MM.1S (cell line): ENCODE measurements around the gene PARD3.

ENCODE experiments used
- DNase-seq: peaks from one replicate; pipeline ENCODE4 v3.0.0-alpha.2; 2015
- H2AFZ ChIP-seq: fragments of 300-600 bp; sonication (generic); 2 replicates; pipeline ENCODE4 v1.6.0; 2016; ENCODE audit warnings: antibody characterized with exemption, low read length
- H3F3A ChIP-seq: fragments of 300-600 bp; sonication (generic); 2 replicates; pipeline ENCODE4 v1.6.1; 2016; ENCODE audit warnings: mild to moderate bottlenecking, antibody characterized with exemption, low read length, moderate library complexity, mixed read lengths; ENCODE audit not compliant: insufficient read depth
- H3K27ac ChIP-seq: fragments of 300-600 bp; sonication (generic); 2 replicates; pipeline ENCODE4 v1.5.1; 2016; ENCODE audit warnings: mild to moderate bottlenecking, low read length
- H3K27me3 ChIP-seq: fragments of 300-600 bp; sonication (generic); replicated peaks from 2 replicates; pipeline ENCODE4 v1.6.0; 2016; ENCODE audit warnings: low read length; ENCODE audit not compliant: insufficient read depth
- H3K36me3 ChIP-seq: fragments of 300-600 bp; sonication (generic); replicated peaks from 2 replicates; pipeline ENCODE4 v1.6.1; 2016; ENCODE audit warnings: mild to moderate bottlenecking, low read length, mixed read lengths; ENCODE audit not compliant: insufficient read depth
- H3K4me1 ChIP-seq: fragments of 300-600 bp; sonication (generic); 2 replicates; pipeline ENCODE4 v1.6.1; 2016; ENCODE audit warnings: low read length, mixed read lengths
- H3K4me2 ChIP-seq: fragments of 300-600 bp; sonication (generic); 2 replicates; pipeline ENCODE4 v1.6.0; 2016; ENCODE audit warnings: low read depth, low read length
- H3K4me3 ChIP-seq: fragments of 300-600 bp; sonication (generic); 2 replicates; pipeline ENCODE4 v1.5.1; 2016; ENCODE audit warnings: low read length, mixed read lengths
- H3K79me2 ChIP-seq: fragments of 300-600 bp; sonication (generic); 2 replicates; pipeline ENCODE4 v1.6.1; 2016; ENCODE audit warnings: mixed run types, low read length, mixed read lengths
- H3K9ac ChIP-seq: fragments of 300-600 bp; sonication (generic); 2 replicates; pipeline ENCODE4 v1.6.1; 2016; ENCODE audit warnings: low read length, mixed read lengths
- H3K9me2 ChIP-seq: fragments of 300-600 bp; sonication (generic); replicated peaks from 2 replicates; pipeline ENCODE4 v1.6.1; 2016; ENCODE audit warnings: mild to moderate bottlenecking, low read length, mixed read lengths; ENCODE audit not compliant: insufficient read depth
- H3K9me3 ChIP-seq: fragments of 300-600 bp; sonication (generic); replicated peaks from 2 replicates; pipeline ENCODE4 v1.6.1; 2016; ENCODE audit warnings: mild to moderate bottlenecking, low read length, mixed read lengths; ENCODE audit not compliant: insufficient read depth
- H4K20me1 ChIP-seq: fragments of 300-600 bp; sonication (generic); 2 replicates; pipeline ENCODE4 v1.6.1; 2016; ENCODE audit warnings: mild to moderate bottlenecking, low read length, moderate library complexity, mixed read lengths; ENCODE audit not compliant: insufficient read depth
- CTCF ChIP-seq: fragments of 300-600 bp; sonication (generic); IDR thresholded peaks from 2 replicates; pipeline ENCODE4 v1.5.1; 2016; ENCODE audit warnings: antibody characterized with exemption, low read length, mixed read lengths
- EZH2 ChIP-seq: fragments of 300-600 bp; sonication (generic); optimal IDR thresholded peaks from 2 replicates; pipeline ENCODE3; 2017; ENCODE audit warnings: low read depth, mild to moderate bottlenecking, antibody characterized with exemption, low read length, mixed read lengths
- EZH2phosphoT487 ChIP-seq: fragments of 300-600 bp; sonication (generic); IDR thresholded peaks from 2 replicates; pipeline ENCODE4 v1.6.1; 2018; ENCODE audit warnings: antibody characterized with exemption, low read length

Gene PARD3

GRCh38 chr10:34091635-34092195, 723.4 kb downstream of the PARD3 start:
- TF ChIP-seq EZH2 (no peak), CTCF (no peak), EZH2phosphoT487 (no peak)
- Histone ChIP-seq H3K9me2 (no peaks in the 10 kb centered on the region), H3K4me1 (no peaks in the 10 kb centered on the region), H4K20me1 (no peaks in the 10 kb centered on the region), H3K36me3 (no peaks in the 10 kb centered on the region), H3F3A (no peaks in the 10 kb centered on the region), H3K4me2 (no peak overlapping the region), H3K27ac (no peak overlapping the region), H2AFZ (no peak overlapping the region), H3K9ac (no peak overlapping the region), H3K4me3 (no peak overlapping the region), H3K9me3 (no peaks in the 10 kb centered on the region), H3K79me2 (no peaks in the 10 kb centered on the region), H3K27me3 (no peaks in the 10 kb centered on the region)
- DNase-seq = no peak

- H3F3A ChIP-seq = no peaks in the 10 kb centered on the region
- no peaks in the 10 kb centered on the region for H4K20me1 ChIP-seq
- H3K4me2 ChIP-seq = no peak overlapping the region
- H3K79me2 ChIP-seq = no peaks in the 10 kb centered on the region
- no peaks in the 10 kb centered on the region for H3K27me3 ChIP-seq
- H3K4me1 ChIP-seq = no peaks in the 10 kb centered on the region
- no peak overlapping the region for H3K9ac ChIP-seq
- no peak overlapping the region for H3K4me3 ChIP-seq
- no peaks in the 10 kb centered on the region for H3K9me3 ChIP-seq
- no peaks in the 10 kb centered on the region for H3K36me3 ChIP-seq
- no peaks in the 10 kb centered on the region for H3K9me2 ChIP-seq
- H3K27ac ChIP-seq = no peak overlapping the region
- DNase-seq = no peak
- no peak overlapping the region for H2AFZ ChIP-seq
- TF ChIP-seq CTCF (no peak), EZH2 (no peak), EZH2phosphoT487 (no peak)
Measured at GRCh38 chr10:34089253-34089652, 725.8 kb downstream of the PARD3 start.

- no peaks in the 10 kb centered on the region for H3K9me2 ChIP-seq
- DNase-seq = no peak
- no peaks in the 10 kb centered on the region for H3K79me2 ChIP-seq
- no peaks in the 10 kb centered on the region for H4K20me1 ChIP-seq
- H3K4me2 ChIP-seq = no peak overlapping the region
- no peak overlapping the region for H3K27ac ChIP-seq
- H3K4me1 ChIP-seq = no peaks in the 10 kb centered on the region
- no peaks in the 10 kb centered on the region for H3K27me3 ChIP-seq
- H3K4me3 ChIP-seq = no peak overlapping the region
- no peaks in the 10 kb centered on the region for H3K9me3 ChIP-seq
- H3F3A ChIP-seq = no peaks in the 10 kb centered on the region
- no peaks in the 10 kb centered on the region for H3K36me3 ChIP-seq
- TF ChIP-seq CTCF (no peak), EZH2 (no peak), EZH2phosphoT487 (no peak)
- H3K9ac ChIP-seq = no peak overlapping the region
- H2AFZ ChIP-seq = no peak overlapping the region
Measured at GRCh38 chr10:34088208-34088794, 726.8 kb downstream of the PARD3 start.
